Gastrocnemius medialis (tissue), 4 donors: ENCODE measurements around the gene SLX4IP.

Experiments
- CTCF ChIP-seq, 5 experiments: fragments of 450-650 bp in 3 of 5; fragments of 200-600 bp in 2 of 5; sonication (generic) in 2 of 5; IDR thresholded peaks in 4 of 5; conservative IDR thresholded peaks in 1 of 5; 1 replicate in 4 of 5; 2 replicates in 1 of 5; pipeline ENCODE4 v1.5.1; 2016 to 2019; ENCODE audit warnings: antibody characterized with exemption in 5 of 5, mild to moderate bottlenecking in 3 of 5, moderate library complexity in 3 of 5
- POLR2A ChIP-seq, 2 donors: fragments of 450-650 bp; IDR thresholded peaks; one replicate each; pipeline ENCODE4 v1.6.1; 2017; ENCODE audit warnings: antibody characterized with exemption in 2 of 2, mild to moderate bottlenecking in 2 of 2, moderate library complexity in 2 of 2

- TF ChIP-seq CTCF (IDR thresholded peaks at IDR 0.05 in 4 of 5, conservative IDR thresholded peaks at IDR 0.05 in 1 of 5), result no peak
- no peak for TF ChIP-seq POLR2A (IDR thresholded peaks at IDR 0.05)
Measured at GRCh38 chr20:10571313-10571815, 136.3 kb downstream of the SLX4IP start.
